Activated T-cell treated with anti-CD3 and anti-CD28 coated beads for 48 hours (primary cell): ENCODE measurements around the gene MCRIP1.

ENCODE experiments used
- DNase-seq: peaks from one replicate; pipeline ENCODE4 v3.0.0-alpha.2; 2020; ENCODE audit warnings: low read depth

MCRIP1 gene

GRCh38 chr17:81803728-81804558, 29.1 kb downstream of the MCRIP1 start, which contains the start of gene GCGR:
Gene GCGR (plus strand): TSS chr17:81804150. CDS start chr17:81809019, 4,869 bp downstream.
- DNase-seq: no peak

- no peak for DNase-seq
Observed at GRCh38 chr17:81802856-81803643, 30.0 kb downstream of the MCRIP1 start.

GRCh38 chr17:81802048-81802758, 30.9 kb downstream of the MCRIP1 start:
- no peak for DNase-seq

GRCh38 chr17:81801327-81801726, 31.8 kb downstream of the MCRIP1 start:
- no peak for DNase-seq

- DNase-seq: no peak
Observed at GRCh38 chr17:81794509-81794908, 38.6 kb downstream of the MCRIP1 start.

- no peak for DNase-seq
Observed at GRCh38 chr17:81794074-81794476, 39.0 kb downstream of the MCRIP1 start.

GRCh38 chr17:81792675-81793615, 40.1 kb downstream of the MCRIP1 start:
- no peak for DNase-seq
